ENCODE measurements around the gene SUMO4.
"Not testable (repeated sequence)": the region's sequence is repeated elsewhere in the genome, so short reads cannot be mapped to it uniquely, and the experiment has no call there.

The SUMO4 gene

DNA sequence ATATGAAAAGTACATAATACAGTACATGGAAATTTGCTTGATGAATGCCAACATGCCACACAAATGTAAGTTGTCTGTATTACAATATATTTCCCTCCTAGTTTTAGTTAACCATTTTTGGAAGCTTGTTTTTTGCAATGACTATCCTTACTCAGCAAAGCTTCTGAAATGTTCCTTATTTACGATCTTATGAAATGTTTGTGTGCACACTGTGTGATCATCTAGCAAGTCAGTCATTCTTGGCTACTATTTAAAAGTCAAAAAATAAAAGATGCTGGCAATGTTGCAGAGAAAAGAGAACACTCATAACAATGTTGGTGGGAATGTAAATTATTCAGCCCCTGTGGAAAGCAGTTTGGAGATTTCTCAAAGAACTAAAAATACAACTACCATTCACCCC is 33.8 kb downstream of the SUMO4 start:
- DNase-seq: no peak

DNA sequence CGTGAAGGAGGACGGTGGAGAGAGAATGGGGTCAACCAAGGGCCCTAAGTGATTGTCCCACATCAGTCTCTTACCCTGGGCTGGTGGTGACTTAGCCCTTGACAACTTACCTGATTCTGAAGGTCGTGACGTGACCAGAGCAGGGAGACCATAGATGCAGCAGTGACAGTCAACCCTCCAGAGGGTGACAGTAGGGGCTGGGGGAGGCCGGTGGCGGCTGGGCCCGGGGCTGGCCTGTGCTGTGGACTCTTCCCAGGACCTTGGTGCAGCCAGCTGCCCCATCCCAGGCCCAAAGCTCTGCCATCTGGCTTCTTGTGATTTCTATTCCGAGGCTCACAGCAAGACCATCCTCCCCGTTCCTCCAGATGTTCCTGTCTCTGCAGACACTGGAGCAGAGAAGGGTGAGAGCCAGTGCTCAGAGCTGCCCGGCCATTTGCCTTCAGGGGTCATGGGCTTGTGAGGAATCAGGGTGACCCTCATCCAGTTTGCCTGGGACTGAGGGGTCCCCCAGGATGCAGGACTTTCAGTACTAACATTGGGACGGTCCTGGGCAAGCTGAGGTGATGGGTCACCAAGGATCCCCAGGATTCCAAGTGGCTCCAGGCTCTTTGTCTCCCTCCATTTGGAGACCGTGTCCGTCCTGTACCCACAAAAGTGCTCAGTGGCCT is 36.0 kb downstream of the SUMO4 start:
- no peak for DNase-seq

DNA sequence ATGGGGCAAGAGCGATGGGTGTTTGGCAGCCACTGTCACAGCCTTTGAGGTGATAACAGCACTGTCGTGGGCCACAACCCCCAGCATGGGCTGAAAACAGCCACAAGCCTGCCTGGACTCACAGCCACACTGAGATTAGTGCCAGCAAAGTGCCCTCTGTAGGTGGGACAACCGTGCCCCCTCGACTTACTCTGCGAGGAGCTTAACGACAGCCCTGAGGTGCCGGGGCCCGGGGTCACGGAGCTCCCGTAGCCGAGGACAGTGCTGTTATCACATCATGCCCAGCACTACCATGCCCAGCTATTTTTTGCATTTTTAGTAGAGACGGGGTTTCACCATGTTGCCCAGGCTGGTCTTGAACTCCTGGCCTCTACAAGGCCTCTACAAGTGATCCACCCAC is 36.6 kb downstream of the SUMO4 start:
- no peak for DNase-seq

- no peak for DNase-seq
These were observed 37.1 kb downstream of the SUMO4 start for GRCh38 chr6:149437212-149437611.

DNA sequence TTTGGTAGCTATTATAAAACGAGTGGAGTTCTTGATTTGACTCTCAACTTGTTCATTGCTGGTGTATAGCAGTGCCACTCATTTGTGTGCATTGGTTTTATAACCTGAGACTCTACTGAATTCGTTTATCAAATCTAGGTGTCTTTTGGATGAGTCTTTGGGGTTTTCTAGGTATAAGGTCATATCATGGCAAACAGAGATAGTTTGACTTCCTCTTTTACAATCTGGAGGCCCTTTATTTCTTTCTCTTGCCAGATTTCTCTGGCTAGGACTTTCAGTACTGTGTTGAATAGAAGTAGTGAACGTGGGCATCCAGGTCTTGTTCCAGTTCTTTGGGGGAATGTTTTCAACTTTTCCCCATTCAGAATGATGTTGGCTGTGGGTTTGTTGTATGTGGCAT is 38.8 kb downstream of the SUMO4 start:
- no peak for DNase-seq

- no peak for DNase-seq
These were observed 39.6 kb downstream of the SUMO4 start for GRCh38 chr6:149439626-149440025.

GRCh38 chr6:149440735-149441671 is 40.9 kb downstream of the SUMO4 start:
- no peak for DNase-seq

GRCh38 chr6:149441740-149442139 is 41.7 kb downstream of the SUMO4 start:
- DNase-seq: no peak

- no peak for DNase-seq
These were observed 43.5 kb downstream of the SUMO4 start for GRCh38 chr6:149443411-149444181.

DNA sequence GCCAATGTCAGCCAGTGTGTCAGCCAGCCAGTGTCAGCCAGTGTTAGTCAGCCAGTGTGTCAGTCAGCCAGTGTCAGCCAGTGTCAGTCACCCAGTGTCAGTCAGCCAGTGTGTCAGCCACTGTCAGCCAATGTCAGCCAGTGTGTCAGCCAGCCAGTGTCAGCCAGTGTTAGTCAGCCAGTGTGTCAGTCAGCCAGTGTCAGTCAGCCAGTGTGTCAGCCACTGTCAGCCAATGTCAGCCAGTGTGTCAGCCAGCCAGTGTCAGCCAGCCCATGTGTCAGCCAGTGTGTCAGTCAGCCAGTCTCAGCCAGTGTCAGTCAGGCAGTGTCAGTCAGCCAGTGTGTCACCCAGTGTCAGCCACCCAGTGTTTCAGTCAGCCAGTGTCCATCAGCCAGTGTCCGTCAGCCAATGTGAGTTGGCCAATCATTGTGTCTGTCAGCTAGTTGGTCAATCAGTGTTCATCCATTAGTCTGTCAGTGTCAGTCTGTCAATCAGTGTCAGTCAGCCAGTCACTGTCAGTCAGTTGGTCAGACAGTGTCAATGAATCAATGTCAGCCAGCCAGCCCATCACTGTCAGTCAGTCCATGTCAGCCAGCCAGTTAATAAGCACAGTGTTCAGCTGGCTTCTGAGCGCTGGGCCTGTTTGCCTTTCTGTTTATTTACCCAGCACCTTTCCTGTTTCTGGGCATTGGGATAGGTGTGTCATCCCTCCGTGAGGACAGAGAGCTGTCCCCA is 44.5 kb downstream of the SUMO4 start:
- DNase-seq: not testable (repeated sequence)

DNA sequence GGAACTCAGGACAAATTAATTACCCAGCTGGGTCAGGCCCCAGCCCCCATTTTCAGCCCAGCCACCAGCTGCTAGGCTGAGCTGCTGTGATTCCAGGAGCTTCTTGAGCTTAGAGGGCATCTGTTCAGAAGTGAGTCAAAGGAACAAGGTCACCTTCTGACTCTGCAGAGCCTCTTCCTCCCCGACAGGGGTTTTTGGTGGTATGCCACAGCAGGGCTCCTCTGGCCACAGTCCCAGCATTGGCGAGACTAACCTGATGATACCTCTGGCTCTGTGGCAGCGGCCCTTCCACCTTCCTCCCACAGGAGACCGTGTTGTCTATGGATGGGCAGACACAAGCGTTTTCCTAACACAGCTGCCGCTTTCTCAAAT is 45.0 kb downstream of the SUMO4 start:
- no peak for DNase-seq

DNA sequence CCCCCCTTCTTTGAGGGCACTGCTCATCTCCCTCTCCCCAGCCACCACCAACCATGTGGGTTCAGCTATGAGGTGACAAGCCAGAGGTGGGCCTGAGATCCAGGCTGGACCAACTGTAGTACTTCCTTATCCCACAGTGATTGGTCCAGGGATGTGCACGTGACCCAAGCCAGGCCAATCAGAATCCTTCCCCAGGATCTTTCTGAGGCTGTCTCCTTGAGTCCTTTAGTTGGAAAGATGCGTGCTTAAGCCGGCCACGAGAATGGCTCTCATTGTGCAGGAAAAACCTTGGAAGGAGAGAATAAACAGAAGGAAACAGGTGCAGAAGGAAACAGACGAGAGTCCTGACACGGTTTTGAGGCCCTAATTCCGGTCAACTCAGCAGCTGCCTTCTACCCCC is 45.5 kb downstream of the SUMO4 start:
- no peak for DNase-seq

DNA sequence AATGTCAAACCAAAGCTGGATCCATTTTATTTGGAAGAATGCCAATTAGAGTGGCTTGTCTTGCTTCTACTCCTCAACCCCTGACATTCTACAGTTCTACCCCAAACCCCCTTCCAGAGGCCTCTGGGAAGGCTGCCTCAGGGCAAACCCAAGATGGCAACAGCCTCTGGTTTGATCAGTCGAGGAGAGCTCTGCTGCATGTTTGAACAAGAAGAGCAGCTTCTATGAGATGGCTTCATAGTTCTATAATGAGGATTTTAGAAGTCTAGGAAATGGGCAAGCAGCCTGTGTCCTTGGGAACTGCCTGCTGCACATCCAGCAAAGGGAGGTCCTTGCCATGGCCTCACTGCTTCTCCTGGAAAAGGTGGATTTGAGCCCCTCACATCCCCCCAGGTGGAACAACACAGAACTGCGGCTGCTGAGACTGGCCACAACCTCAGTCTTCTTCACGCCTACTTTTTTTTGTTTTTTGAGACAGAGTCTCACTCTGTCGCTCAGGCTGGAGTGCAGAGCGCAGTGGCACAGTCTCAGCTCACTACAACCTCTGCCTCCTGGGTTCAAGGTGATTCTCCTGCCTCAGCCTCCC is 46.8 kb downstream of the SUMO4 start:
- DNase-seq: no peak

DNA sequence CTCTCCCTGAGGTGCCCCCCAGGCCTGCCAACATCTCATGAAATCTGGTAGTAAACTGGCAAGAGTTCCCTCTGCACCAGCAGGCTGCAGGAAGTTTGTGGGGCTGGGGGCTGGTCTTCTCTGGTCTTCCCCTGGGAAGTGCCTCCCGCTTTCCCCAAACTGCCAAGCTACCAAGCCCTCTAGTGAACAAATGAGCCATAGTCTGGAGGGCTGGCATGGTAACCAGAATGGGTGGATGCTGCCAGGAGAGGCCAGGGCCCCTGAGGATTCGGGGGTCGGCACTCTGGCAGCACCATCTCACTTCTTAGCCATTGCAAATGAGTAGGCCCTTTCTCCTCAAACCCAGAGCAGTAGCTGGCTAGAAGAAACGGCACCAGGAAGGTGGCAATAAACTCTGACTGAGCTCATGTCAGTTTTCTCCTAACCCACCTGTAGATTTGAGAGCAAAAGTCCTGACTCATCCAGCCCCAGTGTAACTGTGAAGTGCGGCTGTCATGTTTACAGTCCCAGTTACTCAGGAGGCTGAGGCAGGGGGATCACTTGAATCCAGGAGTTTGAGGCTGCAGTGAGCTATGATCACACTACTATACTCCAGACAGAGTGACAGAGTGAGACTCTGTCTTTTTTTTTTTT is 48.9 kb downstream of the SUMO4 start:
- DNase-seq: no peak

DNA sequence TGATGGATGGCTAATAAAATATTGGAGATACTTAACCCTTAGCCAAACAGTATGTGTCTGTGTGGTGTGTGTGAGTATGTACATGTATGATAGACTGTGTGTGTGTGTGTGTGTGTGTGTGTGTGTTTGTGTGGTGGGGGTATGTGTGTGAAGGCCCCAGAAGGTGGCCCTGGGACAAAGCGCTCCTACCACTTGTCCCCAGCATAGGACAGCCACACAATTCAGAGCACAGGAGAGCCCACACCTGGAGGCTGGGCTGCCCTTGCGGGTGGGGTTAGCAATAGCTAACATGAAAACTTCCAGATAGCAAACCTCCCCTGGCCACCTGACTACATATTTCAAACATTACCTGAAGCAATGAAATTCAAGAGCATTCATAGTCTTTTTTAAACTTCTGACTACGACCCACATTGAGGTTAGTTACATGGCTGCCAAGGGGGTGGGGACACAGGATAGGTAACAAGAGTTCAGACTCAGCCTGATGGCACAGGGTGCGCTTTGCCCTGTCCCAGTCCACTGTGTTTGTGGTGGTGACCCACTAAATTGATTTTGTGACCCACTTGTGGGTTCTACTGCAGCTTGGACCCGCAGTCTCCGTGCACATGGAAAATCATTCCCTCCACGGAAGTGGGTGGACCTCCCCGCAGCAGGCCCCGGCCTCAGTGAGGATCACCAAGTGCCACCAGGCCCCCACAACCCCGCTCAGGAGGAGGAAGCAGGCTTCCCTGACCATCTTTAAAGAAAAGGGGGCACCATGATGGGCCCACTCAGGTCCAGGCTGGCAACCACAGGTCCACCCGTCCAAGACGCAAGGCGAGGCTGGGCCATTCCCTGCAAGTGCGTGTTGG is 50.0 kb downstream of the SUMO4 start:
- no peak for DNase-seq

All from stimulated activated CD4-positive, alpha-beta T cell treated with anti-CD3 and anti-CD28 coated beads, Interleukin-15, amount 100 ng/mL, for 24 hours (primary cell).